GM19238 (cell line): ENCODE results near the gene ARHGEF16.

Source experiments
- DNase-seq: peaks from one replicate; pipeline ENCODE4 v3.0.0; 2011; ENCODE audit warnings: low spot score; ENCODE audit not compliant: insufficient read length

Gene ARHGEF16

GRCh38 chr1:3481836-3482375, 27.4 kb downstream of the ARHGEF16 start:
- DNase-seq, result no peak

GRCh38 chr1:3482378-3482849, 27.9 kb downstream of the ARHGEF16 start:
- DNase-seq, result no peak

- no peak for DNase-seq
Observed at GRCh38 chr1:3483380-3483779, 28.9 kb downstream of the ARHGEF16 start.

- DNase-seq, result peak; percentile 64
Observed at GRCh38 chr1:3483801-3484444, 29.5 kb downstream of the ARHGEF16 start.

GRCh38 chr1:3485016-3485415, 30.6 kb downstream of the ARHGEF16 start:
- DNase-seq, result no peak

GRCh38 chr1:3488432-3488831, 34.0 kb downstream of the ARHGEF16 start:
- no peak for DNase-seq

- no peak for DNase-seq
Observed at GRCh38 chr1:3490046-3490745, 35.7 kb downstream of the ARHGEF16 start.

- peak; percentile 90 for DNase-seq
Observed at GRCh38 chr1:3491291-3492246, 37.1 kb downstream of the ARHGEF16 start.

- no peak for DNase-seq
Observed at GRCh38 chr1:3492545-3493246, 38.2 kb downstream of the ARHGEF16 start.

- DNase-seq, result no peak
Observed at GRCh38 chr1:3494321-3495308, 40.1 kb downstream of the ARHGEF16 start.

- DNase-seq, result no peak
Observed at GRCh38 chr1:3495776-3496745, 41.6 kb downstream of the ARHGEF16 start.

- DNase-seq, result no peak
Observed at GRCh38 chr1:3496916-3497315, 42.5 kb downstream of the ARHGEF16 start.

- no peak for DNase-seq
Observed at GRCh38 chr1:3497521-3497920, 43.1 kb downstream of the ARHGEF16 start.

- DNase-seq, result no peak
Observed at GRCh38 chr1:3498246-3498930, 43.9 kb downstream of the ARHGEF16 start.

- no peak for DNase-seq
Observed at GRCh38 chr1:3498986-3499385, 44.5 kb downstream of the ARHGEF16 start.

- no peak for DNase-seq
Observed at GRCh38 chr1:3499611-3500010, 45.1 kb downstream of the ARHGEF16 start.

GRCh38 chr1:3500265-3500835, 45.9 kb downstream of the ARHGEF16 start:
- no peak for DNase-seq

- no peak for DNase-seq
Observed at GRCh38 chr1:3501437-3501836, 47.0 kb downstream of the ARHGEF16 start.
